Activated T-helper 1 cell treated with anti-CD3 and anti-CD28 coated beads, Interleukin-12 subunit alpha, Interleukin-12 subunit beta, Interleukin-2, Interleukin-4 antibody, amounts not matched to agents 30 ng/mL and 10 ng/mL and 1 ng/mL, durations not matched to agents 14 hours and 24 hours and 36 hours (primary cell): Measurements from ENCODE around the gene FYN. TPM values are rescaled to one million over a fixed set of nuclear protein-coding genes. Genes with fewer than 3 reads are reported as not detected.
A peak's percentile ranks its signal among the peaks of the same experiment; 100 is the strongest.

ENCODE experiments used
- DNase-seq: peaks from one replicate; pipeline ENCODE4 v3.0.0; 2021; ENCODE audit warnings: low spot score
- H3K27ac Mint-ChIP-seq: one replicate; pipeline ENCODE4 v1.8.0; 2021; ENCODE audit warnings: mild to moderate bottlenecking, mixed read lengths
- H3K27me3 Mint-ChIP-seq: one replicate; pipeline ENCODE4 v1.8.0; 2022; ENCODE audit warnings: mild to moderate bottlenecking, moderate library complexity, mixed read lengths; ENCODE audit not compliant: insufficient read depth
- H3K36me3 Mint-ChIP-seq: one replicate; pipeline ENCODE4 v1.8.0; 2021; ENCODE audit warnings: low read depth, mixed read lengths
- H3K4me1 Mint-ChIP-seq: one replicate; pipeline ENCODE4 v1.8.0; 2021; ENCODE audit warnings: low read depth, mixed read lengths
- H3K4me3 Mint-ChIP-seq: one replicate; pipeline ENCODE4 v1.8.0; 2021; ENCODE audit warnings: mild to moderate bottlenecking, moderate library complexity, mixed read lengths
- H3K9me3 Mint-ChIP-seq: one replicate; pipeline ENCODE4 v1.8.0; 2021; ENCODE audit warnings: mixed read lengths
- intact Hi-C: fragments of 100-400 bp; cut with micrococcal nuclease; formaldehyde crosslinking; loops from one replicate; pipeline ENCODE4 v1.15.1; 2024
- total RNA-seq: library from RNA; stranded (reverse); gene quantifications from 2 replicates; pipeline ENCODE4 v1.2.3, GENCODE V29; 2022

Gene FYN
- total RNA-seq, 1 donor from 2014 or later = 347 TPM

- Mint-ChIP-seq H3K4me3 (peak overlapping the region; percentile 74), H3K27me3 (no peaks in the 10 kb centered on the region), H3K36me3 (peaks cover 42% of the 10 kb centered on the region), H3K9me3 (no peaks in the 10 kb centered on the region), H3K4me1 (peaks cover 84% of the 10 kb centered on the region), H3K27ac (peak overlapping the region; percentile 98)
- DNase-seq = peak; percentile 67
- intact Hi-C loops = loop anchor here (1.0 kb wide), 13 partner anchors 9 to 239 kb away; no protein-coding TSS in a partner anchor
These were observed 68.5 kb downstream of the FYN start for GRCh38 chr6:111804627-111805235.

- Mint-ChIP-seq H3K36me3 (peaks cover 44% of the 10 kb centered on the region), H3K27ac (peak overlapping the region; percentile 98), H3K27me3 (no peaks in the 10 kb centered on the region), H3K9me3 (no peaks in the 10 kb centered on the region), H3K4me1 (peaks cover 84% of the 10 kb centered on the region), H3K4me3 (peak overlapping the region; percentile 63)
- DNase-seq = no peak
- intact Hi-C loops = loop anchor here (1.0 kb wide), 15 partner anchors 9 to 239 kb away; no protein-coding TSS in a partner anchor
These were observed 69.4 kb downstream of the FYN start for GRCh38 chr6:111803804-111804203.

- peak overlapping the region; percentile 98 for H3K27ac Mint-ChIP-seq
- peak overlapping the region; percentile 63 for H3K4me3 Mint-ChIP-seq
- H3K36me3 Mint-ChIP-seq = peaks cover 45% of the 10 kb centered on the region
- intact Hi-C loops = loop anchor here (1.0 kb wide), 2 partner anchors 8 to 194 kb away; no protein-coding TSS in a partner anchor
- DNase-seq = no peak
- H3K4me1 Mint-ChIP-seq = peaks cover 84% of the 10 kb centered on the region
- no peaks in the 10 kb centered on the region for H3K27me3 Mint-ChIP-seq
- H3K9me3 Mint-ChIP-seq = no peaks in the 10 kb centered on the region
These were observed 69.9 kb downstream of the FYN start for GRCh38 chr6:111803371-111803770.

GRCh38 chr6:111802720-111803330 lies 70.4 kb downstream of the FYN start:
- Mint-ChIP-seq H3K4me1 (peaks cover 81% of the 10 kb centered on the region), H3K27me3 (no peaks in the 10 kb centered on the region), H3K27ac (peak overlapping the region; percentile 98), H3K9me3 (no peaks in the 10 kb centered on the region), H3K36me3 (peaks cover 44% of the 10 kb centered on the region), H3K4me3 (peak overlapping the region; percentile 63)
- intact Hi-C loops = loop anchor here (1.0 kb wide), 2 partner anchors 8 to 194 kb away; no protein-coding TSS in a partner anchor
- no peak for DNase-seq

- Mint-ChIP-seq H3K4me3 (no peak overlapping the region), H3K9me3 (no peaks in the 10 kb centered on the region), H3K27me3 (no peaks in the 10 kb centered on the region), H3K4me1 (peaks cover 76% of the 10 kb centered on the region), H3K27ac (peak overlapping the region; percentile 83), H3K36me3 (peaks cover 40% of the 10 kb centered on the region)
- DNase-seq = no peak
- intact Hi-C loops = no loop called here
These were observed 71.2 kb downstream of the FYN start for GRCh38 chr6:111802015-111802414.

- Mint-ChIP-seq H3K9me3 (no peaks in the 10 kb centered on the region), H3K4me1 (peaks cover 76% of the 10 kb centered on the region), H3K36me3 (peaks cover 44% of the 10 kb centered on the region), H3K27ac (no peak overlapping the region), H3K27me3 (no peaks in the 10 kb centered on the region), H3K4me3 (no peak overlapping the region)
- DNase-seq = no peak
- intact Hi-C loops = no loop called here
These were observed 72.4 kb downstream of the FYN start for GRCh38 chr6:111800821-111801220.

GRCh38 chr6:111800259-111800765 lies 72.9 kb downstream of the FYN start:
- no peak overlapping the region for H3K27ac Mint-ChIP-seq
- no peak for DNase-seq
- peaks cover 45% of the 10 kb centered on the region for H3K36me3 Mint-ChIP-seq
- no peak overlapping the region for H3K4me3 Mint-ChIP-seq
- no peaks in the 10 kb centered on the region for H3K27me3 Mint-ChIP-seq
- no peaks in the 10 kb centered on the region for H3K9me3 Mint-ChIP-seq
- peaks cover 76% of the 10 kb centered on the region for H3K4me1 Mint-ChIP-seq
- intact Hi-C loops = no loop called here

- H3K36me3 Mint-ChIP-seq = peaks cover 50% of the 10 kb centered on the region
- peak overlapping the region; percentile 62 for H3K27ac Mint-ChIP-seq
- intact Hi-C loops = no loop called here
- H3K27me3 Mint-ChIP-seq = no peaks in the 10 kb centered on the region
- DNase-seq = no peak
- no peak overlapping the region for H3K4me3 Mint-ChIP-seq
- H3K9me3 Mint-ChIP-seq = no peaks in the 10 kb centered on the region
- peaks cover 76% of the 10 kb centered on the region for H3K4me1 Mint-ChIP-seq
These were observed 73.5 kb downstream of the FYN start for GRCh38 chr6:111799576-111800258.

GRCh38 chr6:111798281-111798725 lies 74.9 kb downstream of the FYN start:
- H3K4me3 Mint-ChIP-seq = no peak overlapping the region

GRCh38 chr6:111796310-111796918 lies 76.8 kb downstream of the FYN start:
- peaks cover 79% of the 10 kb centered on the region for H3K4me1 Mint-ChIP-seq
- no peak for DNase-seq
- intact Hi-C loops = no loop called here
- H3K4me3 Mint-ChIP-seq = no peak overlapping the region
- H3K9me3 Mint-ChIP-seq = no peaks in the 10 kb centered on the region
- peaks cover 42% of the 10 kb centered on the region for H3K36me3 Mint-ChIP-seq
- no peaks in the 10 kb centered on the region for H3K27me3 Mint-ChIP-seq
- peak overlapping the region; percentile 5 for H3K27ac Mint-ChIP-seq

More at GRCh38 chr6:111798281-111798725, 74.9 kb downstream of the FYN start:
- Mint-ChIP-seq H3K27me3 (no peaks in the 10 kb centered on the region), H3K9me3 (no peaks in the 10 kb centered on the region), H3K36me3 (peaks cover 53% of the 10 kb centered on the region), H3K27ac (no peak overlapping the region), H3K4me1 (peaks cover 76% of the 10 kb centered on the region)
- DNase-seq = no peak
- intact Hi-C loops = no loop called here

- Mint-ChIP-seq H3K4me1 (peaks cover 87% of the 10 kb centered on the region), H3K4me3 (peak overlapping the region; percentile 19), H3K27me3 (no peaks in the 10 kb centered on the region), H3K36me3 (peaks cover 40% of the 10 kb centered on the region), H3K9me3 (no peaks in the 10 kb centered on the region), H3K27ac (peak overlapping the region; percentile 75)
- intact Hi-C loops = loop anchor here (1.0 to 2.0 kb wide), 4 partner anchors 8 to 81 kb away; no protein-coding TSS in a partner anchor
- DNase-seq = no peak
These were observed 77.7 kb downstream of the FYN start for GRCh38 chr6:111795558-111795957.

GRCh38 chr6:111794727-111795452 lies 78.4 kb downstream of the FYN start:
- H3K4me3 Mint-ChIP-seq = peak overlapping the region; percentile 19
- intact Hi-C loops = loop anchor here (1.0 to 2.0 kb wide), 4 partner anchors 8 to 80 kb away; no protein-coding TSS in a partner anchor
- H3K27me3 Mint-ChIP-seq = no peaks in the 10 kb centered on the region
- peak overlapping the region; percentile 75 for H3K27ac Mint-ChIP-seq
- no peak for DNase-seq
- no peaks in the 10 kb centered on the region for H3K9me3 Mint-ChIP-seq
- H3K4me1 Mint-ChIP-seq = peaks cover 87% of the 10 kb centered on the region
- H3K36me3 Mint-ChIP-seq = peaks cover 41% of the 10 kb centered on the region
